AG10803 (cell line): ENCODE measurements around the gene ATP12A.
A peak's percentile ranks its signal among the peaks of the same experiment; 100 is the strongest.

Experiments
- DNase-seq: peaks from one replicate; pipeline ENCODE4 v3.0.0; 2010; ENCODE audit warnings: low read depth
- H3K4me3 ChIP-seq: 2 replicates; pipeline ENCODE4 v1.5.1; 2011; ENCODE audit warnings: mild to moderate bottlenecking, low read length, control low read depth
- CTCF ChIP-seq: conservative IDR thresholded peaks from 2 replicates; pipeline ENCODE4 v1.5.1; 2011; ENCODE audit warnings: mild to moderate bottlenecking, low read length, control low read depth, inconsistent platforms

ATP12A gene

GRCh38 chr13:24746618-24747247, 66.5 kb downstream of the ATP12A start:
- no peak for DNase-seq
- 0 out of 2 replicates have a peak overlapping the region, but pooled peaks have one; percentile 5 for H3K4me3 ChIP-seq
- no peak for TF ChIP-seq CTCF

GRCh38 chr13:24747248-24748060, 67.2 kb downstream of the ATP12A start:
- no peak for DNase-seq
- TF ChIP-seq CTCF: no peak
- peak overlapping the region; percentile 34 for H3K4me3 ChIP-seq

- H3K4me3 ChIP-seq: no peak overlapping the region; the same call in 1 of the 2 replicates
- TF ChIP-seq CTCF: no peak
- DNase-seq: no peak
Observed at GRCh38 chr13:24748061-24748400, 67.8 kb downstream of the ATP12A start.

GRCh38 chr13:24759197-24759596, 79.0 kb downstream of the ATP12A start:
- H3K4me3 ChIP-seq: no peak overlapping the region
- no peak for TF ChIP-seq CTCF
- DNase-seq: no peak
